Esophagus squamous epithelium (tissue), 5 donors: ENCODE measurements around the gene ERC2. TPM values are rescaled to one million over a fixed set of nuclear protein-coding genes. Genes with fewer than 3 reads are reported as not detected.
A peak's percentile ranks its signal among the peaks of the same experiment; 100 is the strongest.
"Not testable (repeated sequence)": the region's sequence is repeated elsewhere in the genome, so short reads cannot be mapped to it uniquely, and the experiment has no call there.

Source experiments
- DNase-seq: peaks from one replicate; lab custom pipeline; 2025; lab: John Stamatoyannopoulos, UW
- H3K27ac ChIP-seq, 4 donors: fragments of 200-600 bp; sonication (generic); one replicate each; pipeline ENCODE4 v1.5.1; 2016 to 2019; ENCODE audit warnings: mild to moderate bottlenecking in 1 of 4
- H3K27me3 ChIP-seq, 4 donors: fragments of 200-600 bp; sonication (generic); 1 replicate in 3 of 4; 2 replicates in 1 of 4; pipeline versions ENCODE4 v1.5.1 to v1.6.0; 2017 to 2021; ENCODE audit warnings: antibody characterized with exemption in 1 of 4
- H3K36me3 ChIP-seq, 3 donors: fragments of 200-600 bp; sonication (generic); one replicate each; pipeline ENCODE4 v1.5.1; 2016 to 2019
- H3K4me1 ChIP-seq, 3 donors: fragments of 200-600 bp; sonication (generic); one replicate each; pipeline ENCODE4 v1.5.1; 2017 to 2019
- H3K4me3 ChIP-seq, 4 donors: fragments of 200-600 bp; sonication (generic); 1 replicate in 3 of 4; 2 replicates in 1 of 4; pipeline ENCODE4 v1.5.1; 2016 to 2019; ENCODE audit warnings: mild to moderate bottlenecking in 2 of 4, moderate library complexity in 1 of 4
- H3K9me3 ChIP-seq, 3 donors: fragments of 200-600 bp; sonication (generic); one replicate each; pipeline ENCODE4 v1.5.1; 2016 to 2019
- POLR2A ChIP-seq, 4 donors: fragments of 450-650 bp; IDR thresholded peaks; one replicate each; pipeline ENCODE4 v1.6.1; 2017; ENCODE audit warnings: antibody characterized with exemption in 4 of 4, mild to moderate bottlenecking in 4 of 4, moderate library complexity in 3 of 4
- WGBS, 2 donors: methylation state at CpG; one replicate each; pipeline ENCODE4 v1.1.5; 2018; 5-methylcytosine and 5-hydroxymethylcytosine counted together
- intact Hi-C: fragments of 100-400 bp; cut with DNase I; formaldehyde crosslinking; loops from one replicate; pipeline ENCODE4 v1.15.0; 2022
- total RNA-seq, 4 donors: library from RNA; depleted of rRNA; stranded (reverse); fragments of >200 nt; gene quantifications; one replicate each; pipeline ENCODE4 v1.1.0, GENCODE V29; 2016
- TF ChIP-seq, protein P1 (sequence below), 6 experiments: fragments of 450-650 bp in 4 of 6; fragments of 200-600 bp in 2 of 6; sonication (generic) in 2 of 6; IDR thresholded peaks; one replicate each; pipeline ENCODE4 v1.5.1; 2016 to 2019; ENCODE audit warnings: antibody characterized with exemption in 6 of 6, mild to moderate bottlenecking in 4 of 6, moderate library complexity in 4 of 6
- donor health status: DM: yes; HTN: yes; CAD: no.

ERC2 gene
- total RNA-seq, 4 donors from 2014 or later = 0.12 to 1.9 (median 0.86) TPM

DNA sequence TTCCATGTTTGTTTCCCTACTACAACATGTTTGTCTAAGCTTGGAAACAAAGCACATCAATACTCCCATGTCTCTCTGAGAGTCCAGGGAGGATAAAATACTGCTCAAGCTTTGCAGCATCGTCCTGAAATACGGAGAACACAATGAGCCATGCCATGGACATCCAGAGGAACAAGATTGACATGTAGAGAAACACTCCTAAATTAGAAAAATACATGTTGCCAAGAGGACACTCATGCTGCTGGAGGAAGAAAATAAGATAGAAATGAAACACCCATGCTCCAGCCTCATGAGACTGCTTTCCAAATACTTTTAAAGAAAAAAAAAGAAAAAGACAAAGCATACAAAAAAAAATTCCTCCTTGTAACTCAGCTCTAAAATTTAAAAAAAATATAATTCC, 387.0 kb downstream of the ERC2 start:
- Histone ChIP-seq H3K36me3 (no peaks in the 10 kb centered on the region), H3K4me1 (peaks cover 2 to 37% (median 3%) of the 10 kb centered on the region in 3 donors), H3K27me3 (no peaks in the 10 kb centered on the region), H3K4me3 (no peak overlapping the region), H3K9me3 (no peaks in the 10 kb centered on the region), H3K27ac (no peak overlapping the region)
- TF ChIP-seq, protein P1, sequence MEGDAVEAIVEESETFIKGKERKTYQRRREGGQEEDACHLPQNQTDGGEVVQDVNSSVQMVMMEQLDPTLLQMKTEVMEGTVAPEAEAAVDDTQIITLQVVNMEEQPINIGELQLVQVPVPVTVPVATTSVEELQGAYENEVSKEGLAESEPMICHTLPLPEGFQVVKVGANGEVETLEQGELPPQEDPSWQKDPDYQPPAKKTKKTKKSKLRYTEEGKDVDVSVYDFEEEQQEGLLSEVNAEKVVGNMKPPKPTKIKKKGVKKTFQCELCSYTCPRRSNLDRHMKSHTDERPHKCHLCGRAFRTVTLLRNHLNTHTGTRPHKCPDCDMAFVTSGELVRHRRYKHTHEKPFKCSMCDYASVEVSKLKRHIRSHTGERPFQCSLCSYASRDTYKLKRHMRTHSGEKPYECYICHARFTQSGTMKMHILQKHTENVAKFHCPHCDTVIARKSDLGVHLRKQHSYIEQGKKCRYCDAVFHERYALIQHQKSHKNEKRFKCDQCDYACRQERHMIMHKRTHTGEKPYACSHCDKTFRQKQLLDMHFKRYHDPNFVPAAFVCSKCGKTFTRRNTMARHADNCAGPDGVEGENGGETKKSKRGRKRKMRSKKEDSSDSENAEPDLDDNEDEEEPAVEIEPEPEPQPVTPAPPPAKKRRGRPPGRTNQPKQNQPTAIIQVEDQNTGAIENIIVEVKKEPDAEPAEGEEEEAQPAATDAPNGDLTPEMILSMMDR (IDR thresholded peaks at IDR 0.05) = no peak
- TF ChIP-seq POLR2A (IDR thresholded peaks at IDR 0.05) = no peak
- no peak for DNase-seq
- 36 to 83% methylated on average over 2 of the region's 2 CpGs for WGBS, 2 donors
- intact Hi-C loops = no loop called here

DNA sequence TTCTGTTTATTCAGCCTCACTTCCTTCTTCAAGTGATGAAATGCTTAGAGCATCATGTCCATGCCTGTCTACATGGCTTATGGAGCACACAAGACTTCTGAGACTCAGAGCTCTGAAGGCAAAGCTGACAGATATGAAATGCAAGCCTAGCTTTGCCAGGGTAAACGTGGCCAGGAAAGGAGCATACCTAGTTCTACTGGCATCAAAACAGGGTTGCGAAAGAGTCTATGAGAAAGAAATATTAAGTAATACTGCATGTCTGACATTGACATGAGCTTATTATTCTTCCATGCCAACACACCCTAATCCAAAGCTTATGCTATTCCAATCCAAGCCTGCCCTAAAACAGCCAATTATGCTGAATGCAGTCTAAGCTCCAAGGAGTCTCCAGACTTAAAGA, 391.5 kb downstream of the ERC2 start:
- Histone ChIP-seq H3K27ac (peak overlapping the region in 3 of 4 donors; percentile 50 to 74 (median 69)), H3K36me3 (no peaks in the 10 kb centered on the region), H3K9me3 (no peaks in the 10 kb centered on the region), H3K27me3 (no peaks in the 10 kb centered on the region), H3K4me3 (no peak overlapping the region), H3K4me1 (peaks cover 5 to 36% (median 6%) of the 10 kb centered on the region in 3 donors)
- TF ChIP-seq, protein P1 (IDR thresholded peaks at IDR 0.05) = no peak
- TF ChIP-seq POLR2A (IDR thresholded peaks at IDR 0.05) = no peak
- intact Hi-C loops = no loop called here
- 41 to 45% methylated on average over 2 of the region's 2 CpGs for WGBS, 2 donors
- no peak for DNase-seq

DNA sequence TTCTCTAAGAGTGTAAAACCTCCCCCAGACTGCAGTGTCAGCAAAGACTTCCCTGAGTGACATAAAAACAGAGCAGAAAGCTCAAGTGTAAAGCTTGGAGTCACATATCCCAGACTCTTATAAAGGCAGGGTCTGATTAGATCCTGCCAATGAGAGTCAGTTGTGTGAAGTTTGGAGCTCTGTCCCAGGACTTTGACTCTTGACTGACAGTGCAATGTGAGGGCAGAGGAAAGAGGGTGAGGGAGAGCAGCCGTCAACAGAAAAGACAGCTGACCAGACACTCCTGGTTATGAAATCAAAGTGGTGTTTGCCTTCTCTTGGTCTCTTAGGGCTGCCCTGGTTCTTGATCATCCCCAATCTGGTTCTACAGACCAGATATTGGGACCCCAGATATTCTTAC, 393.2 kb downstream of the ERC2 start:
- intact Hi-C loops = no loop called here
- Histone ChIP-seq H3K27me3 (no peaks in the 10 kb centered on the region), H3K4me3 (no peak overlapping the region), H3K4me1 (peaks cover 5 to 30% (median 6%) of the 10 kb centered on the region in 3 donors), H3K27ac (no peak overlapping the region), H3K36me3 (no peaks in the 10 kb centered on the region), H3K9me3 (no peaks in the 10 kb centered on the region)
- DNase-seq = no peak
- 85 to 100% methylated on average over 1 of the region's 1 CpG for WGBS, 2 donors
- TF ChIP-seq, protein P1 (IDR thresholded peaks at IDR 0.05) = no peak
- TF ChIP-seq POLR2A (IDR thresholded peaks at IDR 0.05) = no peak

DNA sequence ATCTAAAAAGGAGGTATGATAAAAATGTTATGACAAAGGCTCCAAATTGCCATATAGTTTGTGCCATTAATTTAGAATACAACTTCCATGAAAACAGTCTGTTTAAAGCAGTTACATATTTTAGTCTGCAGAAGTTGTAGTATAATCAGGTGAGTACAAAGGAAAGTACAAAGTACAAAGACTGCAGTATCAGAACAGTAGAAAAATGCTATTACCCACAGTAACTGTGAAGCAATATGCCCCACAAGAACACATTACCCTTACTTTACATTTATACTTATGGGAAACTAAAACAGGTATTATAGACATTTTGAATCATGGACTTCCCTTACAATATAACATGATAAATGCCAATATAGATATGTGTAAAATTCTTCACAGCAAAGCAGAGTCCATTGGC, 398.5 kb downstream of the ERC2 start:
- no peaks in the 10 kb centered on the region for H3K27me3 ChIP-seq
- TF ChIP-seq POLR2A (IDR thresholded peaks at IDR 0.05) = no peak
- intact Hi-C loops = no loop called here
- no peaks in the 10 kb centered on the region for H3K36me3 ChIP-seq
- H3K9me3 ChIP-seq = no peaks in the 10 kb centered on the region
- H3K27ac ChIP-seq = no peak overlapping the region
- DNase-seq = no peak
- H3K4me1 ChIP-seq = peaks cover 0 to 4% (median 0%) of the 10 kb centered on the region in 3 donors
- H3K4me3 ChIP-seq = no peak overlapping the region

DNA sequence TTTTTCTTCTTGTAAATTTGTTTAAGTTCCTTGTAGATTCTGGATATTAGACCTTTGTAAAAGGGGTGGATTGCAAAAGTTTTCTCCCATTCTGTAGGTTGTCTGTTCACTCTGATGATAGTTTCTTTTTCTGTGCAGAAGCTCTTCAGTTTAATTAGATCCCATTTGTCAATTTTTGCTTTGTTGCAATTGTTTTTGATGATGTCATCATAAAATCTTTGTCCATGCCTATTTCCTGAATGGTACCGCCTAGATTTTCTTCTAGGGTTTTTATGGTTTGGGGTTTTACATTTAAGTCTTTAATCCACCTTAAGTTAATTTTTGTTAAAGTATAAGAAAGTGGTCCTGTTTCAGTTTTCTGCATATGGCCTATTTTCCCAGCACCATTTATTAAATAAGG, 401.9 kb downstream of the ERC2 start:
- H3K27ac ChIP-seq, H3K27me3 ChIP-seq, intact Hi-C loops, H3K36me3 ChIP-seq, DNase-seq, H3K9me3 ChIP-seq, H3K4me3 ChIP-seq: not testable (repeated sequence)
- 83 to 92% methylated on average over 1 of the region's 1 CpG for WGBS, 2 donors
- H3K4me1 ChIP-seq = peaks cover 0 to 19% (median 0%) of the 10 kb centered on the region in 3 donors

DNA sequence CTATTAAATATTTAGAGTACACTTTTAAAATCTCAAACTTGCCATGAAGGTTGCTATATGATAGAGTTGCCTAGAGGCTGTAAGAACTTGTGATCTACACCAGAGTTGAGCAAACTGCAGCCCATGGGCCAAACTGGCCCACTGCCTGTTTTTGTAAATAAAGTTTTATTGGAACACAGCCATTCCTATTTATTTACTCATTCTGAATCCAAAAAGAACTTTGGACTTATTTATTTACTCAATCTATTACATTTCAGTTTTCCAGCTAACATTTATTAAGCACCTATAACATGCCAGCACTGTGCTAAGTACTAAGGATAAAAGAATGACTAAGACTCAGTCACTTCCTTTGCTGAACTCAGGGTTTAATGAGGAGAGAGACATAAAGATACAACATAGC, 403.6 kb downstream of the ERC2 start:
- H3K27me3 ChIP-seq = no peaks in the 10 kb centered on the region
- H3K27ac ChIP-seq = no peak overlapping the region
- no peaks in the 10 kb centered on the region for H3K36me3 ChIP-seq
- no peaks in the 10 kb centered on the region for H3K9me3 ChIP-seq
- H3K4me1 ChIP-seq = peaks cover 0 to 31% (median 4%) of the 10 kb centered on the region in 3 donors
- no peak overlapping the region for H3K4me3 ChIP-seq
- TF ChIP-seq, protein P1 (IDR thresholded peaks at IDR 0.05) = no peak
- TF ChIP-seq POLR2A (IDR thresholded peaks at IDR 0.05) = no peak
- DNase-seq = no peak
- intact Hi-C loops = no loop called here
